ENCODE measurements around the gene KCNG2. TPM values are rescaled to one million over a fixed set of nuclear protein-coding genes. Genes with fewer than 3 reads are reported as not detected.

Gene KCNG2
- total and polyA plus RNA-seq, 4 donors: 1.3 to 2.2 (median 1.4) TPM

GRCh38 chr18:79765491-79766245 lies 32.1 kb upstream of the KCNG2 start:
- H3K9me3 ChIP-seq (ENCODE audit: control insufficient read depth, insufficient read depth, low read length): peaks cover 9% of the 10 kb centered on the region
- no peak overlapping the region for H3K27ac ChIP-seq (ENCODE audit: low read depth, low read length)
- H3K4me3 ChIP-seq (ENCODE audit: low read depth, low read length): no peak overlapping the region
- H3K27me3 ChIP-seq (ENCODE audit: control insufficient read depth, insufficient read depth, low read length): no peaks in the 10 kb centered on the region
- H3K4me1 ChIP-seq (ENCODE audit: control insufficient read depth, insufficient read depth, low read length): peaks cover 6% of the 10 kb centered on the region
- DNase-seq (ENCODE audit: low read depth in 4 of 6, low spot score in 6 of 6): no peak
- 74% methylated on average over 12 of the region's 14 CpGs for WGBS (ENCODE audit: insufficient coverage)
- H3K36me3 ChIP-seq (ENCODE audit: control insufficient read depth, insufficient read depth, low read length): no peaks in the 10 kb centered on the region

DNA sequence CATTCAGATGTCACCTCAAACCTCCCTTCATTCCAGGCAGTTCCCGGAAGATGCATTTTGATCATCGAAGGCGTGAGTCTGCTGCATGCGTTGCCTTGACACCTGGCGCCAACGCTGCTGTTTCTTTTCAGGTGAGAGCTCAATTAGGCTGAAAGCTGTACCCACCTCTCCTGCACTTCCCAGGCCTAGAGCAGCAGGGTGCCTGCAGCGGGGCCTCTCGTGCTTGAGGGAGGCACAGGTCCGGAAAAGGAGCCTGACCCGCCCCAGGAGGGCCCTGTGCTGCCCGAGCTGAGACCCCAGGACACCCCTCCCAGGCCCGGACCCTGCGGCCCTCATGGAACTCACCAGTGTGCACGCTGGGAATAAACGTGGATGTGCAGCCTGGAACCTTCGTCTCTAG lies 31.4 kb upstream of the KCNG2 start:
- 55% methylated on average over 16 of the region's 16 CpGs for WGBS (ENCODE audit: insufficient coverage)
- DNase-seq (ENCODE audit: low read depth in 4 of 6, low spot score in 6 of 6): no peak
- no peak overlapping the region for H3K27ac ChIP-seq (ENCODE audit: low read depth, low read length)

DNA sequence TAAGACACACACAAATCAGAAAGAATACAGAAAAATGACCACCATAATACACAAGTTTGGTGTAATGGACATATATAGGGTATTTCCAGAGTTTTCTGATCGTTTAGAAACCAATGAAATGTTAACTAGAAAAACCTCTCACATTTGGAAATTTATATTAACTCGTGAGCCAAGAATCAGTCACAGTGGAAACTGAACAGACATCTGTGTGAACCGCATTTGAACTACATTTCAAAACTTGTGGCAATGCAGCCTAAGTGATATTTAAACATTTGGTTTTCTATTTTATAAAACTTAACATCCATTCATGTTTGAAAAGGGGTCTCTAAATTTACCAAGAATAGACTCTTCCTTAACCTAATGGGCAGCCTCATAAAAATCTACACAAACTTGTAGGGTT lies 29.0 kb upstream of the KCNG2 start:
- DNase-seq (ENCODE audit: low read depth in 4 of 6, low spot score in 6 of 6): no peak
- Histone ChIP-seq H3K9me3 (ENCODE audit: control insufficient read depth, insufficient read depth, low read length) (peaks cover 9% of the 10 kb centered on the region), H3K4me3 (ENCODE audit: low read depth, low read length) (no peak overlapping the region), H3K4me1 (ENCODE audit: control insufficient read depth, insufficient read depth, low read length) (peaks cover 7% of the 10 kb centered on the region), H3K27ac (ENCODE audit: low read depth, low read length) (no peak overlapping the region), H3K36me3 (ENCODE audit: control insufficient read depth, insufficient read depth, low read length) (no peaks in the 10 kb centered on the region), H3K27me3 (ENCODE audit: control insufficient read depth, insufficient read depth, low read length) (peaks cover 4% of the 10 kb centered on the region)
- no CpG with 5 or more reads among the region's 3 CpGs for WGBS (ENCODE audit: insufficient coverage)

More for the DNA sequence above, 31.4 kb upstream of the KCNG2 start:
- H3K36me3 ChIP-seq (ENCODE audit: control insufficient read depth, insufficient read depth, low read length): no peaks in the 10 kb centered on the region
- H3K4me3 ChIP-seq (ENCODE audit: low read depth, low read length): no peak overlapping the region
- no peaks in the 10 kb centered on the region for H3K27me3 ChIP-seq (ENCODE audit: control insufficient read depth, insufficient read depth, low read length)
- H3K9me3 ChIP-seq (ENCODE audit: control insufficient read depth, insufficient read depth, low read length): peaks cover 9% of the 10 kb centered on the region
- peaks cover 7% of the 10 kb centered on the region for H3K4me1 ChIP-seq (ENCODE audit: control insufficient read depth, insufficient read depth, low read length)

- peaks cover 7% of the 10 kb centered on the region for H3K4me1 ChIP-seq (ENCODE audit: control insufficient read depth, insufficient read depth, low read length)
- WGBS (ENCODE audit: insufficient coverage): 88% methylated on average over 31 of the region's 31 CpGs
- no peak overlapping the region for H3K27ac ChIP-seq (ENCODE audit: low read depth, low read length)
These were observed 27.8 kb upstream of the KCNG2 start for GRCh38 chr18:79769698-79770500.

DNA sequence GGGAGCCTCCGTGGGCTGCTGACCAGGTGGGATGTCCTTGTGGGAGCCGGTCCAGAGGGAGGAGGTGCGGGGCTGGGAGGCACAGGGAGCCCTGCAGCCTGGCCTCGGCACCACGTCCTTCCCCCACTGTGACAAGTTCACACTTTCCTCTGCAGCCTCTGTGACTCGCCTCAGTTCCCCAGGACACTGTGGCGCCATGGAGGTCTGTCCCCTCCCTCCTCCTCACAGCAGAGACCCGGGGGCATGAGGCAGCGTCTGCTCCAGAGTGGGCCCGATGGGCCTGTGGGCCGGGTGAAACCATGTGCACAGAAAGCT lies 27.3 kb upstream of the KCNG2 start:
- Histone ChIP-seq H3K27me3 (ENCODE audit: control insufficient read depth, insufficient read depth, low read length) (peaks cover 4% of the 10 kb centered on the region), H3K4me1 (ENCODE audit: control insufficient read depth, insufficient read depth, low read length) (peaks cover 7% of the 10 kb centered on the region)

More at GRCh38 chr18:79769698-79770500, 27.8 kb upstream of the KCNG2 start:
- Histone ChIP-seq H3K4me3 (ENCODE audit: low read depth, low read length) (no peak overlapping the region), H3K9me3 (ENCODE audit: control insufficient read depth, insufficient read depth, low read length) (peaks cover 9% of the 10 kb centered on the region), H3K36me3 (ENCODE audit: control insufficient read depth, insufficient read depth, low read length) (no peaks in the 10 kb centered on the region), H3K27me3 (ENCODE audit: control insufficient read depth, insufficient read depth, low read length) (peaks cover 4% of the 10 kb centered on the region)
- no peak for DNase-seq (ENCODE audit: low read depth in 4 of 6, low spot score in 6 of 6)

DNA sequence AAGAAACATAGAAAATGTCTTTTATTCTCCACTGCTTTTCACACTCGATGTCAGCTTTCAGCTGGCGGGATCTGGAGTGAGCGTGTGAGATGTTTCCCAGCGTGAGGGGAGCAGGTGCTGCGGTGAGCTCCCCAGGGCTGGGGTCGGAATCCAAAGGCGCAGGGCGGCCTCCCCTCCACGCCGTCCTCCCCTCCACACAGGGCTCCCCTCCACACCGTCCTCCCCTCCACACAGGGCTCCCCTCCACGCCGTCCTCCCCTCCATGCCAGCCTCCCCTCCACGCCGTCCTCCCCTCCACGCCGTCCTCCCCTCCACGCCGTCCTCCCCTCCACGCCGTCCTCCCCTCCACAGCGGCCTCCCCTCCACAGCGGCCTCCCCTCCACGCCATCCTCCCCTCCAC lies 26.9 kb upstream of the KCNG2 start:
- no peak for DNase-seq (ENCODE audit: low read depth in 4 of 6, low spot score in 6 of 6)
- Histone ChIP-seq H3K27ac (ENCODE audit: low read depth, low read length) (no peak overlapping the region), H3K4me1 (ENCODE audit: control insufficient read depth, insufficient read depth, low read length) (peaks cover 7% of the 10 kb centered on the region), H3K36me3 (ENCODE audit: control insufficient read depth, insufficient read depth, low read length) (no peaks in the 10 kb centered on the region), H3K4me3 (ENCODE audit: low read depth, low read length) (no peak overlapping the region), H3K9me3 (ENCODE audit: control insufficient read depth, insufficient read depth, low read length) (peaks cover 9% of the 10 kb centered on the region), H3K27me3 (ENCODE audit: control insufficient read depth, insufficient read depth, low read length) (peaks cover 4% of the 10 kb centered on the region)
- 74% methylated on average over 10 of the region's 24 CpGs for WGBS (ENCODE audit: insufficient coverage)

More for the DNA sequence above, 27.3 kb upstream of the KCNG2 start:
- 69% methylated on average over 11 of the region's 11 CpGs for WGBS (ENCODE audit: insufficient coverage)
- Histone ChIP-seq H3K9me3 (ENCODE audit: control insufficient read depth, insufficient read depth, low read length) (peaks cover 9% of the 10 kb centered on the region), H3K4me3 (ENCODE audit: low read depth, low read length) (no peak overlapping the region), H3K27ac (ENCODE audit: low read depth, low read length) (no peak overlapping the region), H3K36me3 (ENCODE audit: control insufficient read depth, insufficient read depth, low read length) (no peaks in the 10 kb centered on the region)
- no peak for DNase-seq (ENCODE audit: low read depth in 4 of 6, low spot score in 6 of 6)

DNA sequence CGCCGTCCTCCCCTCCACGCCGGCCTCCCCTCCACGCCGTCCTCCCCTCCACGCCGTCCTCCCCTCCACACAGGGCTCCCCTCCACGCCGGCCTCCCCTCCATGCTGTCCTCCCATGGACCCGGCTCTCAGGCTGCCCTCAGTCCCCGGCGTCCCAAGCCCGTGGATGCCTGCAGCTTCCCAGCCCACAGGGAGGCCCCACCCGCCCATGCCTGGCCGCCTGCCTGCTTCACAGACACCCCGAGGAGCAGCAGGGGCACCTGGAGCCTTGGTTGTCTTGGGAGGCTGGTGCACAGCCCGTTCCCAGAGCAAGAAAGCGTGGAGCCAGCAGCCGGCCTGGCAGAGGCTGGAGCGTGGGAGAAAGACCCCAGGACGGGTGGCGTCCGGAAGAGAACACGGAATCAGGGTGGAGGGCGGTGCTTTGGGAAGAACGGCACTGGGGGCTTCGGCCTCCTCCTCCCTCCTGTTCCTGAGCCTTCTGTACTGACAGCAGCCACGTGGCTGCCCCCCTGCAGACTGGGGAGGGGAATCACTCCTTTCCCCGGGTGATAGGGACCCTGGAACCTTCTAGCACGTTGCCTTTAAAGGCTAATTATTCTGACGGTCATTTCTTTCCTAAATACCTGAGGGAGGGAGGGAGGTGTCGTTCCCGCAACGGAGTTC lies 26.2 kb upstream of the KCNG2 start:
- Histone ChIP-seq H3K4me1 (ENCODE audit: control insufficient read depth, insufficient read depth, low read length) (peaks cover 7% of the 10 kb centered on the region), H3K36me3 (ENCODE audit: control insufficient read depth, insufficient read depth, low read length) (no peaks in the 10 kb centered on the region), H3K27me3 (ENCODE audit: control insufficient read depth, insufficient read depth, low read length) (peaks cover 4% of the 10 kb centered on the region), H3K9me3 (ENCODE audit: control insufficient read depth, insufficient read depth, low read length) (peaks cover 9% of the 10 kb centered on the region), H3K27ac (ENCODE audit: low read depth, low read length) (no peak overlapping the region), H3K4me3 (ENCODE audit: low read depth, low read length) (no peak overlapping the region)
- WGBS (ENCODE audit: insufficient coverage): 76% methylated on average over 20 of the region's 35 CpGs
- no peak for DNase-seq (ENCODE audit: low read depth in 4 of 6, low spot score in 6 of 6)

GRCh38 chr18:79772108-79772864 lies 25.5 kb upstream of the KCNG2 start:
- Histone ChIP-seq H3K27me3 (ENCODE audit: control insufficient read depth, insufficient read depth, low read length) (peaks cover 4% of the 10 kb centered on the region), H3K4me1 (ENCODE audit: control insufficient read depth, insufficient read depth, low read length) (peaks cover 7% of the 10 kb centered on the region), H3K9me3 (ENCODE audit: control insufficient read depth, insufficient read depth, low read length) (peaks cover 9% of the 10 kb centered on the region), H3K36me3 (ENCODE audit: control insufficient read depth, insufficient read depth, low read length) (no peaks in the 10 kb centered on the region), H3K27ac (ENCODE audit: low read depth, low read length) (no peak overlapping the region), H3K4me3 (ENCODE audit: low read depth, low read length) (no peak overlapping the region)
- WGBS (ENCODE audit: insufficient coverage): 83% methylated on average over 36 of the region's 38 CpGs
- DNase-seq (ENCODE audit: low read depth in 4 of 6, low spot score in 6 of 6): no peak

Data from spinal cord (tissue), 10 donors.